Measurements from ENCODE around the gene LONRF3.
"Not testable (repeated sequence)": the region's sequence is repeated elsewhere in the genome, so short reads cannot be mapped to it uniquely, and the experiment has no call there.

The LONRF3 gene

GRCh38 chrX:118988911-118989310, 14.5 kb downstream of the LONRF3 start:
- DNase-seq, result no peak

- no peak for DNase-seq
These were observed 15.5 kb downstream of the LONRF3 start for GRCh38 chrX:118989886-118990285.

GRCh38 chrX:118990512-118991227, 16.3 kb downstream of the LONRF3 start:
- no peak for DNase-seq

DNA sequence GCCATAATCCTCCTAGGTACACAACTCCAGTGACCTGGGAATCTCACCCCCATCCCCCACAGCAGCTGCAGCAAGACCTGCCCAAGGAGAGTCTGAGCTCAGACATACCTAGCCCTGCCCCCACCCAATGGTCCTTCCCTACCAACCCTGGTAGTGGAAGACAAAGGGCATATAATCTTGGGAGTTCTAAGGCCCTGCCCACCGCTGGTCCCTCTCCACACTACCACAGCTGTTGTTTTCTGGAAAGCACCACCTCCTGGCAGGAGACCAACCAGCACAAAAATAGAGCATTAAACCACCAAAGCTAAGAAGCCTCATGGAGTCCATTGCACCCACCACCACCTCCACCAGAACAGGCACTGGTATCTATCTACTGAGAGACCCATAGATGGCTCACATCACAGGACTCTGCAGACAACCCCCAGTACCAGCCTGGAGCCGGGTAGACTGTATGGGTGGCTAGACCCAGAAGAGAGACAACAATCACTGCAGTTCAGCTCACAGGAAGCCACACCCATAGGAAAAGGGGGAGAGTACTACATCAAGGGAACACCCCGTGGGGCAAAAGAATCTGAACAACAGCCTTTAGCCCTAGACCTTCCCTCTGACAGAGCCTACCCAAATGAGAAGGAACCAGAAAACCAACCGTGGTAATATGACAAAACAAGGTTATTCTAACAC, 18.2 kb downstream of the LONRF3 start:
- DNase-seq, result not testable (repeated sequence)

GRCh38 chrX:119003462-119003861, 29.0 kb downstream of the LONRF3 start:
- DNase-seq, result no peak

- DNase-seq, result peak; percentile 48
These were observed 30.6 kb downstream of the LONRF3 start for GRCh38 chrX:119004920-119005524.

DNA sequence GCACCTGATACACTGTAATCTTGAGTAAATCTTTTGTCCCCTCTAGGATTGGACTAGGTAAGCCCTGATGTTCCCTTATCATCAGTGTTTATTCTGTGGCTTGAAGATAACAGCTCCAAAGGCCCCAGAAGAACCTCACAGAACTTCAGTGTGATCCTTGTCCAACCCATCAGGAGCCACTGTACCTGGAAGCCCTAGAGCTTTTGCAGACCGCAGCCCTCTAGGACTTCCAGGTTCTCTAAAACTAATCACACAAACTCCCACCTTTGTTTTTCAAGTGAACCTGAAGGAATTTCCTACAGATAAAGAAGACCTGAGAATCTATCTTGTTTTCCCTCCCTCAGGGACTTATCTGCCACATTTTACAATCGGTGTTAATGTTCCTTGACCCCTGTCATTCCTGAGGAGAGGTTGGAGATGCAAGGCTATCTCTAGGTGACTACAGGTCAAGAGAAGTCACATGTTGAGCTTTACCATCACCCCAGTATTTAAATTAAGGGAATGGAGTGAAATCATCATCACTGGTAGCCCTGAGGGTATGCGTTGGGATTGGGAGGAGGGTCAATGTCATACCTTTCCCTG, 32.9 kb downstream of the LONRF3 start:
- no peak for DNase-seq

DNA sequence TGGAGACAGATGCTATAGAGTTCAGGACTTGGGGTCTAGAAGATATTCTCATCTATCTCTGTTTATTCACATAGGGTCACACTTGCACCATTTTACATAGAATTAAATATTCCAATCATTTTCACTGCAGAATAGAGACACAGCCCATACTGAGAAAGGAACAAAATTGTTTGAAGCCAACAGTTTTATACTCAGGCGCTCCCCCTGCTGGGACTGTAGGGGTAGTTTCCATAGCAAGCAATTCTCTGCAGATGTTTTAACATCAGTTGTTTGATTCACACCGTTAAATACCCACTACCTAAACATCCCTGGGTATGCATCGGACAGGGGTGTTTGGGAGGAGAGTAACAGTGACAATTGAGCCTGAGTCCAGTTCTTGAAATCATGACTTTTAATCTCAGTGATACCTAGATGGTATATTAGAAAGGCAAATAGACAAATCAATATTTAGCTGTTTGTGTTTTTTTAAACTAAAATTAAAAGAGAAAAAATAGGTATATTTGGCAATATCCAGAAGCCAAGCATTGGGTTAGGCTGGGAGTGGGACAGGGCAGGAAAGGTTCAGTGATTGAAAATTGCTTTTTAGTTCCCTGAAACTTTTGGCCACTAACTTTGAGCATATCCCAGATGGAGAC, 33.8 kb downstream of the LONRF3 start:
- DNase-seq, result peak; percentile 37

DNA sequence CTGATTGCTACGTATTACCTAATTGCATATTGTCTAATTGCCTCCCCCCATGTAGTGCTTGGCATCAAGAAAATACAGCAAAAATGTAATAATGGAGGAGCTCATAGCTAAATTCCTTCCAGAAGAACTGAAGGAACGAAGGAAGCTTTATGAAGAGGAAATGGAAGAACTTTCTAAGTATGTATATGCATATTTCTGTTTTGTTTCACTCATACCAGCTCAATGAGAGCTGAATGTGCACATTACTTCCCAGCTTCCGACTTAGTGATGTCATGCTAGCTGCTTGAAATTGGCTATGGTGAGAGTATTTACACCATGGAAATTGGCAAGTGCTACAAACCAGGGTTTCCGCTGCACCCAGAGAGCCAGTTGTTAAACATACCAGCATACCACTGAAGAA, 34.7 kb downstream of the LONRF3 start:
- no peak for DNase-seq

GRCh38 chrX:119010491-119010890, 36.1 kb downstream of the LONRF3 start:
- no peak for DNase-seq

- no peak for DNase-seq
These were observed 38.7 kb downstream of the LONRF3 start for GRCh38 chrX:119013164-119013563.

GRCh38 chrX:119015407-119016237, 41.2 kb downstream of the LONRF3 start:
- peak; percentile 38 for DNase-seq

DNA sequence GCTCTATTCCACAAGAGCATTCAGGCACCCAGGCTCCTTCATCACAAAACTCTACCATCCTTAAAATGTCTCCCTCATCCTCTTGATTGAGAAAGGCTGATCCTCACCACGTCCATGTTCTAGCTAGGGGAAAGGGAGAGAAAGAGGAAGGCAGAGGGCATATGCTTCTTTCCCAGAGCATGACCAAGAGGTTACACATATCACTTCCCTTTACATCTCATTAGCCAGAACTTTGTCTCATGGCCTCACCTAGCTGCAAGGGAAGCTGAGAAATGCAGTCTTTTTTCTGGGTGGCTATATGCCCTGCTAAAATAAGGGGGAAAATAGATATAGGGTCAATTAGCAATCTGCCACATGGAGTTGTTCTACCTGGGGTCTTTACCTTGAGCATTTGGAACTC, 42.7 kb downstream of the LONRF3 start:
- no peak for DNase-seq

DNA sequence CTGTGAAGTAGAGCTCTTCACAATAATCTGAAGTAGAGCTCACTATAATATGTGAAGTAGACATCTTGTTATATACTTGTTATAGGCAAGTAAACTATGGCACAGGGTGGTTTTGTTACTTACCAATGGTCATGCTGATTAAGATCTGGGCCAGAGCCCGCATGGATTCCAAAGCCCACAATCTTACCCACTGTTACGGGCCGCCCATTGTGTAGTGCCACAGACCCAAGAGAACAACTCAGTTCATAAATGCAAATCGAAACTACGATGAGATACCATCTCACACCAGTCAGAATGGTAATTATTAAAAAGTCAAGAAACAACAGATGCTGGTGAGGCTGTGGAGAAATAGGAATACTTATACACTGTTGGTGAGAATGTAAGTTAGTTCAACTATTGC, 51.5 kb downstream of the LONRF3 start:
- DNase-seq, result no peak

- not testable (repeated sequence) for DNase-seq
These were observed 51.9 kb downstream of the LONRF3 start for GRCh38 chrX:119026344-119026743.

DNA sequence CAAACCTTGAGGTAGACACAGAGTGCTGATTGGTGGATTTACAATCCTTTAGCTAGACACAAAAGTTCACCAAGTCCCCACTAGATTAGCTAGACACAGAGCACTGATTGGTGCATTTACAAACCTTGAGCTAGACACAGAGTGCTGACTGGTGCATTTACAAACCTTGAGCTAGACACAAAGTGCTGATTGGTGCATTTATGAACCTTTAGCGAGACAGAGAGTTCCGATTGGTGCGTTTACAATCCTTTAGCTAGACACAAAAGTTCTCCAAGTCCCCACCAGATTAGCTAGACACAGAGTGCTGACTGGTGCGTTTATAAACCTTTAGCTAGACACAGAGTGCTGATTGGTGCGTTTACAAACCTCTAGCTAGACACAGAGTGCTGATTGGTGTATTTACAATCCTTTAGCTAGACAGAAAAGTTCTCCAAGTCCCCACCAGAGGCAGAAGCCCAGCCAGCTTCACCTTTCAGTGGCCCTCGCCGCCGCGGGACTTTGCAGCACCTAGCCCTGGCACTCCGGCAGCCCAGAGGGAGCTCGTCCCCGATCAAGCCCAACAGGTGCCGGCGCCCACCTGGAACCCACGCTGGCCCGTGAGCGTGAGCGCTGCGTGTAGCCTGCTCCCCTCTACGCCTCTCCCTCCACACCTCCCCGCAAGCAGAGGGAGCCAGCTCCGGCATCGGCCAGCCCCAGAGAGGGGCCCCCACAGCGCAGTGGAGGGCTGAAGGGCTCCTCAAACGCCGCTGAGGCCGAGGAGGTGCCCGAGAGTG, 53.7 kb downstream of the LONRF3 start:
- DNase-seq, result not testable (repeated sequence)

- no peak for DNase-seq
These were observed 54.4 kb downstream of the LONRF3 start for GRCh38 chrX:119028733-119029330.

- DNase-seq, result not testable (repeated sequence)
These were observed 55.2 kb downstream of the LONRF3 start for GRCh38 chrX:119029656-119030055.

GRCh38 chrX:119030990-119031389, 56.6 kb downstream of the LONRF3 start:
- no peak for DNase-seq

GRCh38 chrX:119036107-119037029, 62.0 kb downstream of the LONRF3 start:
- no peak for DNase-seq

All from stimulated activated CD4-positive, alpha-beta T cell treated with anti-CD3 and anti-CD28 coated beads, Interleukin-4, amount 100 ng/mL, for 1 hour (primary cell).